ENCODE results near the gene DDX49. TPM values are rescaled to one million over a fixed set of nuclear protein-coding genes. Genes with fewer than 3 reads are reported as not detected.

Gene DDX49
- total RNA-seq (10 to 100 TPM; 17.5 to 30.9 (median 24.0) TPM), polyA plus RNA-seq (10 to 100 TPM; 40.3 to 42.2 TPM)

- peak; percentile 97 to 99 (median 97) for ATAC-seq
- H3K4me1 ChIP-seq, result peaks cover 6 to 23% (median 9%) of the 10 kb centered on the region in 3 donors
- FAIRE-seq, result peak; percentile 98
- intact Hi-C loops (cut with DNase I), result no loop called here
- peaks cover 0 to 20% (median 4%) of the 10 kb centered on the region in 3 donors for H3K36me3 ChIP-seq
- DNase-seq, result peak; percentile 89 to 98 (median 96)
- no peak for TF ChIP-seq CTCF (IDR thresholded peaks at IDR 0.05)
- 0% methylated on average over 72 of the region's 72 CpGs for WGBS, 2 donors
- peak within 1 kb of the TSS; percentile 82 to 95 (median 89) for H3K27ac ChIP-seq
- no peaks in the 10 kb centered on the region for H3K9me3 ChIP-seq
- H3K27me3 ChIP-seq, result no peaks in the 10 kb centered on the region
- H3K4me3 ChIP-seq, result peak within 1 kb of the TSS; percentile 78 to 100 (median 94)
Measured at GRCh38 chr19:18919086-18919899, at the start of gene DDX49, which contains the start of gene COPE. TSS of gene DDX49 (plus strand) at chr19:18919715. CDS start at chr19:18919742, 27 bp downstream. TSS of gene COPE (minus strand) at chr19:18919387. CDS start at chr19:18919348, 39 bp downstream.

- H3K4me1 ChIP-seq, result no peaks in the 10 kb centered on the region
- peak in 1 of 6 donors; percentile 80 for DNase-seq
- no peak overlapping the region for H3K4me3 ChIP-seq
- H3K27me3 ChIP-seq, result no peaks in the 10 kb centered on the region
- 59 to 62% methylated on average over 51 to 62 of the region's 62 CpGs for WGBS, 2 donors
- peaks cover 4 to 30% (median 30%) of the 10 kb centered on the region in 3 donors for H3K36me3 ChIP-seq
- H3K27ac ChIP-seq, result no peak overlapping the region
- intact Hi-C loops (cut with DNase I), result no loop called here
- no peak for FAIRE-seq
- TF ChIP-seq CTCF (IDR thresholded peaks at IDR 0.05), result no peak
- no peaks in the 10 kb centered on the region for H3K9me3 ChIP-seq
- ATAC-seq, result no peak
Measured at GRCh38 chr19:18869781-18870530, 49.6 kb upstream of the DDX49 start.

- DNase-seq (no peak), FAIRE-seq (no peak), ATAC-seq (no peak)
- 75 to 83% methylated on average over 19 to 25 of the region's 25 CpGs for WGBS, 2 donors
- H3K27me3 ChIP-seq, result no peaks in the 10 kb centered on the region
- no peaks in the 10 kb centered on the region for H3K9me3 ChIP-seq
- no peaks in the 10 kb centered on the region for H3K4me1 ChIP-seq
- no peak overlapping the region for H3K27ac ChIP-seq
- intact Hi-C loops (cut with DNase I), result no loop called here
- H3K36me3 ChIP-seq, result peaks cover under 1 to 23% (median 23%) of the 10 kb centered on the region in 3 donors
- no peak for TF ChIP-seq CTCF (IDR thresholded peaks at IDR 0.05)
- no peak overlapping the region for H3K4me3 ChIP-seq
Measured at GRCh38 chr19:18870531-18871172, 48.9 kb upstream of the DDX49 start.

- 65 to 67% methylated on average over 7 of the region's 7 CpGs for WGBS, 2 donors
- DNase-seq, result no peak
- no peak overlapping the region for H3K4me3 ChIP-seq
- intact Hi-C loops (cut with DNase I), result no loop called here
- ATAC-seq, result peak in 1 of 4 donors; percentile 4
- H3K36me3 ChIP-seq, result peaks cover 0 to 15% (median 14%) of the 10 kb centered on the region in 3 donors
- TF ChIP-seq CTCF (IDR thresholded peaks at IDR 0.05), result no peak
- H3K27me3 ChIP-seq, result no peaks in the 10 kb centered on the region
- no peaks in the 10 kb centered on the region for H3K9me3 ChIP-seq
- no peak for FAIRE-seq
- no peaks in the 10 kb centered on the region for H3K4me1 ChIP-seq
- no peak overlapping the region for H3K27ac ChIP-seq
Measured at GRCh38 chr19:18871543-18871942, 48.0 kb upstream of the DDX49 start.
